B cell (primary cell): ENCODE data around the gene FAM3D. TPM values are rescaled to one million over a fixed set of nuclear protein-coding genes. Genes with fewer than 3 reads are reported as not detected.

Experiments
- ATAC-seq: fragments of 200-7000 bp; cut with Tn5 transposase; one replicate; pipeline ENCODE4 v1.10.0; 2021; ENCODE audit warnings: low read depth, mild to moderate bottlenecking, moderate number of reproducible peaks, moderate library complexity
- CTCF ChIA-PET: fragments of 350-600 bp; sonication (Branson Sonifier 250); formaldehyde crosslinking; loops from one replicate; lab custom pipeline; 2021; ENCODE audit warnings: antibody characterized with exemption, inconsistent platforms; lab: Charles Lee
- POLR2A ChIA-PET: fragments of 350-600 bp; sonication (Branson Sonifier 250); formaldehyde crosslinking; loops from one replicate; lab custom pipeline; 2021; ENCODE audit warnings: antibody characterized with exemption; lab: Charles Lee
- DNase-seq: peaks from one replicate; pipeline ENCODE4 v3.0.0; 2013
- H2AFZ ChIP-seq: 2 replicates; pipeline ENCODE4 v1.6.1; 2012; ENCODE audit warnings: mild to moderate bottlenecking, low read depth, low read length; ENCODE audit not compliant: insufficient read depth, poor library complexity, severe bottlenecking
- H3K27ac ChIP-seq, 2 donors: 1 replicate in 1 of 2; 2 replicates in 1 of 2; pipeline ENCODE4 v1.5.1; 2012 to 2013; ENCODE audit warnings: low read length in 2 of 2, mild to moderate bottlenecking in 2 of 2, moderate library complexity in 1 of 2
- H3K27me3 ChIP-seq, 4 experiments: fragments of 200-600 bp in 1 of 4; sonication (generic) in 1 of 4; replicated peaks in 1 of 4; 1 replicate in 2 of 4; 2 replicates in 2 of 4; pipeline versions ENCODE4 v1.6.1 to v1.7.0; 2013 to 2016; ENCODE audit warnings: low read length in 3 of 4, mild to moderate bottlenecking in 2 of 4, mixed read lengths in 1 of 4, moderate library complexity in 1 of 4; ENCODE audit not compliant: insufficient read depth in 4 of 4, control insufficient read depth in 3 of 4; ENCODE audit errors: control extremely low read depth in 1 of 4
- H3K36me3 ChIP-seq, 2 experiments: replicated peaks in 1 of 2; 1 replicate in 1 of 2; 2 replicates in 1 of 2; pipeline versions ENCODE4 v1.6.1 to v1.7.1; 2013; ENCODE audit warnings: low read length in 1 of 2; ENCODE audit not compliant: insufficient read depth in 2 of 2, control insufficient read depth in 1 of 2; ENCODE audit errors: control extremely low read depth in 1 of 2, extremely low read depth in 1 of 2
- H3K4me1 ChIP-seq, 2 donors: fragments of 200-600 bp in 1 of 2; sonication (generic) in 1 of 2; 1 replicate in 1 of 2; 2 replicates in 1 of 2; pipeline versions ENCODE4 v1.5.1 to v1.6.1; 2013 to 2017; ENCODE audit warnings: low read length in 2 of 2; ENCODE audit not compliant: control insufficient read depth in 2 of 2, insufficient read depth in 2 of 2
- H3K4me2 ChIP-seq: replicated peaks from 2 replicates; pipeline ENCODE3; 2012; ENCODE audit warnings: mild to moderate bottlenecking, low read depth, low read length; ENCODE audit not compliant: poor library complexity, severe bottlenecking
- H3K4me3 ChIP-seq, 5 experiments: fragments of 200-600 bp in 1 of 5; sonication (generic) in 1 of 5; 1 replicate in 3 of 5; 2 replicates in 2 of 5; pipeline versions ENCODE4 v1.5.1 to v1.7.0; 2011 to 2016; ENCODE audit warnings: low read length in 4 of 5, mild to moderate bottlenecking in 4 of 5, low read depth in 2 of 5, control low read depth in 1 of 5, moderate library complexity in 1 of 5; ENCODE audit not compliant: insufficient read depth in 1 of 5; ENCODE audit errors: control extremely low read depth in 1 of 5, extremely low read depth in 1 of 5
- H3K79me2 ChIP-seq: fragments of 200-600 bp; sonication (generic); one replicate; pipeline ENCODE4 v1.6.0; 2016; ENCODE audit warnings: low read length; ENCODE audit not compliant: control insufficient read depth, insufficient read depth
- H3K9ac ChIP-seq: fragments of 200-600 bp; sonication (generic); 2 replicates; pipeline ENCODE4 v1.6.1; 2017; ENCODE audit warnings: mild to moderate bottlenecking, low read length, moderate library complexity
- H3K9me3 ChIP-seq, 3 donors: one replicate each; pipeline versions ENCODE4 v1.6.1 to v1.7.1; 2013; ENCODE audit warnings: low read length in 2 of 3; ENCODE audit not compliant: control insufficient read depth in 2 of 3, insufficient read depth in 1 of 3; ENCODE audit errors: control extremely low read depth in 1 of 3
- H4K20me1 ChIP-seq: 2 replicates; pipeline ENCODE4 v1.6.0; 2012; ENCODE audit warnings: mild to moderate bottlenecking, low read length; ENCODE audit not compliant: insufficient read depth, control insufficient read depth, poor library complexity, severe bottlenecking
- H3K27ac Mint-ChIP-seq: one replicate; pipeline ENCODE4 v1.8.0; 2021; ENCODE audit warnings: mixed read lengths
- H3K27me3 Mint-ChIP-seq: one replicate; pipeline ENCODE4 v1.8.0; 2021; ENCODE audit warnings: mixed read lengths
- H3K4me1 Mint-ChIP-seq: one replicate; pipeline ENCODE4 v1.8.0; 2021; ENCODE audit warnings: mixed read lengths
- H3K4me3 Mint-ChIP-seq: one replicate; pipeline ENCODE4 v1.8.0; 2021; ENCODE audit warnings: mixed read lengths
- H3K9me3 Mint-ChIP-seq: one replicate; pipeline ENCODE4 v1.8.0; 2022; ENCODE audit warnings: mixed read lengths; ENCODE audit not compliant: insufficient read depth
- EZH2 ChIP-seq: IDR thresholded peaks from 2 replicates; pipeline ENCODE4 v1.6.1; 2012; ENCODE audit warnings: borderline replicate concordance, low read depth, mild to moderate bottlenecking, moderate library complexity, low read length; ENCODE audit not compliant: insufficient read depth, poor library complexity, severe bottlenecking
- WGBS: methylation state at CpG from one replicate; pipeline ENCODE4 v1.1.5; 2013; ENCODE audit warnings: missing lambda C conversion rate; ENCODE audit not compliant: insufficient coverage; 5-methylcytosine and 5-hydroxymethylcytosine counted together
- intact Hi-C: fragments of 100-400 bp; cut with micrococcal nuclease; formaldehyde crosslinking; loops from one replicate; pipeline ENCODE4 v1.10.0; 2022
- polyA plus RNA-seq: library from polyadenylated mRNA; depleted of rRNA; stranded (reverse); fragments of >200 nt; gene quantifications from 2 replicates; pipeline ENCODE4 v1.2.3, GENCODE V29; 2012
- total RNA-seq, 2 donors: library from RNA; stranded (reverse); fragments of 120-200 nt in 1 of 2; gene quantifications; 1 replicate in 1 of 2; 2 replicates in 1 of 2; pipeline versions ENCODE4 v1.2.3 to v1.2.4, GENCODE V29; 2013 to 2022
- TF ChIP-seq, protein P1 (sequence below): fragments of 200-600 bp; IDR thresholded peaks from one replicate; pipeline ENCODE4 v1.8.0; 2022; ENCODE audit warnings: antibody characterized with exemption, mild to moderate bottlenecking

The FAM3D gene
- total and polyA plus RNA-seq, 2 donors (not counting 1 experiment from before 2014, with no cell fraction given) = not detected

DNA sequence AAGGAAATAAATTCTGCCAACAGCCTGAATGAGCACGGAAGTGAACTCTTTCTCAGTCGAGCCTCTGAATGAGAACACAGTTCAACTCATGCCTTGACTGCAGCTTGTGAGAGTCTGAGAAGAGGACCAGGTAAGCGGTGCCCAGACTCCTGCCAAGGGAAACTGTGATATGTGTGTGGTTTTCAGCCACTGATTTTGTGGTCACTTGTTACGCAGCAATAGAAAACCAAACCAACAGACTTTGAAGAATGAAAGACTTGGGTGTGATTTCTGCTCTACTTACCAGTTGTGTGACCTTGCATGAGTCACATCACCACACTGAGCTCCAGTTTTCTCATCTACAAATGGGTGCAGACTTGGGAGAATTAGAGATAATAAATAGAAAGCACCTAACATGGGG, 58.8 kb downstream of the FAM3D start:
- CTCF ChIA-PET = no interaction called here

DNA sequence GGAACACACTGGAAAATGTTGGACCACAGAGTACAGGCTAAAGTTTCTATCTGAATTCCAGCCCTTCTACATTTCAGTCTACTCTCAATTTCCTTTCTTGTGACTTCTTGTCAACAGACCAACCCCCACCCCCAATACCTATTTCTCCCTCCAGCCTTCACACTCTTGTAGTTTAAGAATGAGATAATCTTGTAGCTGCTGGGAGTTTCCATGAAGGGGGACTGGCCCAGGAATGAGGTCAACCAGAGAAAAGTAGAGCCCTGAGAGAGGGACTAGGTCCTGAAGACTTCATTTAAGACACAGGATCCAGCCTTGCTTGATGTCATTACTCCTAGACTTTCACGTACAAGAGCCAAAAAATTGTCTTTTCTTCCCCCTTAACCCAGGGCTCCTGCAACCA, 59.9 kb downstream of the FAM3D start:
- Histone ChIP-seq H2AFZ (no peak overlapping the region), H3K4me1 (no peaks in the 10 kb centered on the region), H3K4me3 (no peak overlapping the region), H4K20me1 (no peaks in the 10 kb centered on the region), H3K79me2 (no peaks in the 10 kb centered on the region), H3K9me3 (peaks cover 0 to 3% (median 0%) of the 10 kb centered on the region in 3 donors), H3K27ac (no peak overlapping the region), H3K36me3 (no peaks in the 10 kb centered on the region), H3K9ac (no peak overlapping the region), H3K4me2 (no peak overlapping the region), H3K27me3 (peaks cover 0 to 18% (median 0%) of the 10 kb centered on the region in 4 experiments)
- DNase-seq = no peak
- CTCF ChIA-PET = interaction anchor here (1.1 kb wide), 1 partner anchor 23 kb away, joined by 3 read pairs; no protein-coding TSS in a partner anchor
- Mint-ChIP-seq H3K27me3 (peaks cover 30% of the 10 kb centered on the region), H3K27ac (no peak overlapping the region), H3K9me3 (no peaks in the 10 kb centered on the region), H3K4me1 (no peaks in the 10 kb centered on the region), H3K4me3 (no peak overlapping the region)
- WGBS = 100% methylated on average over 1 of the region's 1 CpG
- intact Hi-C loops = no loop called here
- no peak for ATAC-seq
- TF ChIP-seq, protein P1, sequence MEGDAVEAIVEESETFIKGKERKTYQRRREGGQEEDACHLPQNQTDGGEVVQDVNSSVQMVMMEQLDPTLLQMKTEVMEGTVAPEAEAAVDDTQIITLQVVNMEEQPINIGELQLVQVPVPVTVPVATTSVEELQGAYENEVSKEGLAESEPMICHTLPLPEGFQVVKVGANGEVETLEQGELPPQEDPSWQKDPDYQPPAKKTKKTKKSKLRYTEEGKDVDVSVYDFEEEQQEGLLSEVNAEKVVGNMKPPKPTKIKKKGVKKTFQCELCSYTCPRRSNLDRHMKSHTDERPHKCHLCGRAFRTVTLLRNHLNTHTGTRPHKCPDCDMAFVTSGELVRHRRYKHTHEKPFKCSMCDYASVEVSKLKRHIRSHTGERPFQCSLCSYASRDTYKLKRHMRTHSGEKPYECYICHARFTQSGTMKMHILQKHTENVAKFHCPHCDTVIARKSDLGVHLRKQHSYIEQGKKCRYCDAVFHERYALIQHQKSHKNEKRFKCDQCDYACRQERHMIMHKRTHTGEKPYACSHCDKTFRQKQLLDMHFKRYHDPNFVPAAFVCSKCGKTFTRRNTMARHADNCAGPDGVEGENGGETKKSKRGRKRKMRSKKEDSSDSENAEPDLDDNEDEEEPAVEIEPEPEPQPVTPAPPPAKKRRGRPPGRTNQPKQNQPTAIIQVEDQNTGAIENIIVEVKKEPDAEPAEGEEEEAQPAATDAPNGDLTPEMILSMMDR = no peak
- no peak for TF ChIP-seq EZH2
- POLR2A ChIA-PET = no interaction called here

More for the DNA sequence above, 58.8 kb downstream of the FAM3D start:
- peaks cover 0 to 7% (median 0%) of the 10 kb centered on the region in 3 donors for H3K9me3 ChIP-seq
- no peaks in the 10 kb centered on the region for H3K36me3 ChIP-seq
- no peak overlapping the region for H3K4me2 ChIP-seq
- no peak for DNase-seq
- no peak for ATAC-seq
- TF ChIP-seq, protein P1 = no peak
- TF ChIP-seq EZH2 = no peak
- no peak overlapping the region for H3K27ac ChIP-seq
- Mint-ChIP-seq H3K4me3 (no peak overlapping the region), H3K27ac (no peak overlapping the region), H3K27me3 (peaks cover 26% of the 10 kb centered on the region), H3K9me3 (no peaks in the 10 kb centered on the region), H3K4me1 (no peaks in the 10 kb centered on the region)
- 53% methylated on average over 3 of the region's 4 CpGs for WGBS
- H3K27me3 ChIP-seq = peaks cover 0 to 18% (median 0%) of the 10 kb centered on the region in 4 experiments
- intact Hi-C loops = no loop called here
- no peaks in the 10 kb centered on the region for H3K4me1 ChIP-seq
- H2AFZ ChIP-seq = no peak overlapping the region
- no peaks in the 10 kb centered on the region for H4K20me1 ChIP-seq
- no peak overlapping the region for H3K4me3 ChIP-seq
- no peak overlapping the region for H3K9ac ChIP-seq
- no peaks in the 10 kb centered on the region for H3K79me2 ChIP-seq
- POLR2A ChIA-PET = no interaction called here
